Tibial nerve (tissue), 4 donors: ENCODE data around the gene CSAD.
"Not testable (repeated sequence)": the region's sequence is repeated elsewhere in the genome, so short reads cannot be mapped to it uniquely, and the experiment has no call there.

ENCODE experiments used
- EP300 ChIP-seq, 2 donors: sonication (generic); formaldehyde crosslinking; IDR thresholded peaks; one replicate each; pipeline ENCODE4 v1.6.1; 2017; ENCODE audit warnings: antibody characterized with exemption in 2 of 2, mild to moderate bottlenecking in 1 of 2
- TF ChIP-seq, protein P1 (sequence below), 5 experiments: fragments of 200-600 bp in 3 of 5; fragments of 450-650 bp in 2 of 5; sonication (generic) in 3 of 5; IDR thresholded peaks; one replicate each; pipeline ENCODE4 v1.5.1; 2016 to 2019; ENCODE audit warnings: antibody characterized with exemption in 5 of 5, mild to moderate bottlenecking in 3 of 5, moderate library complexity in 2 of 5

DNA sequence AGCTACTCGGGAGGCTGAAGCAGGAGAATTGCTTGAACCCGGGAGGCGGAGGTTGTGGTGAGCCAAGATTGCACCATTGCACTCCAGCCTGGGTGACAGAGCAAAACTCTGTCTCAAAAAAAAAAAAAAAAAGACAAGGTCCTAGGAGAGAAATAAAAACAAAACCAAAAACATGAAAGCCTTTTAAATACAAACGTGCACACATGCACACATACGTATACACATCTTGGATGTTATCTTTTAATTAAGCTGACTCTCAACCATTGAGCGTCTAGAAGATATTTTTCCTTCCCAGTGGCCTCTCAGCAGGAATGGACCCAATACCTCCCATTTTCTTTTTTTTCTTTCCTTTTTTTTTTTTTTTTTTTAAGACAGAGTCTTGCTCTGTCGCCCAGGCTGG lies 68.3 kb downstream of the CSAD start:
- TF ChIP-seq, protein P1, sequence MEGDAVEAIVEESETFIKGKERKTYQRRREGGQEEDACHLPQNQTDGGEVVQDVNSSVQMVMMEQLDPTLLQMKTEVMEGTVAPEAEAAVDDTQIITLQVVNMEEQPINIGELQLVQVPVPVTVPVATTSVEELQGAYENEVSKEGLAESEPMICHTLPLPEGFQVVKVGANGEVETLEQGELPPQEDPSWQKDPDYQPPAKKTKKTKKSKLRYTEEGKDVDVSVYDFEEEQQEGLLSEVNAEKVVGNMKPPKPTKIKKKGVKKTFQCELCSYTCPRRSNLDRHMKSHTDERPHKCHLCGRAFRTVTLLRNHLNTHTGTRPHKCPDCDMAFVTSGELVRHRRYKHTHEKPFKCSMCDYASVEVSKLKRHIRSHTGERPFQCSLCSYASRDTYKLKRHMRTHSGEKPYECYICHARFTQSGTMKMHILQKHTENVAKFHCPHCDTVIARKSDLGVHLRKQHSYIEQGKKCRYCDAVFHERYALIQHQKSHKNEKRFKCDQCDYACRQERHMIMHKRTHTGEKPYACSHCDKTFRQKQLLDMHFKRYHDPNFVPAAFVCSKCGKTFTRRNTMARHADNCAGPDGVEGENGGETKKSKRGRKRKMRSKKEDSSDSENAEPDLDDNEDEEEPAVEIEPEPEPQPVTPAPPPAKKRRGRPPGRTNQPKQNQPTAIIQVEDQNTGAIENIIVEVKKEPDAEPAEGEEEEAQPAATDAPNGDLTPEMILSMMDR (IDR thresholded peaks at IDR 0.05) = not testable (repeated sequence)
- TF ChIP-seq EP300 (IDR thresholded peaks at IDR 0.05) = not testable (repeated sequence)
